H9 (cell line): ENCODE results near the gene ACSL4. TPM values are rescaled to one million over a fixed set of nuclear protein-coding genes. Genes with fewer than 3 reads are reported as not detected.
A peak's percentile ranks its signal among the peaks of the same experiment; 100 is the strongest.

Experiments used
- DNase-seq: peaks from one replicate; pipeline ENCODE4 v3.0.0-alpha.2; 2017
- H2AFZ ChIP-seq: one replicate; pipeline ENCODE4 v1.6.1; 2013; ENCODE audit warnings: mild to moderate bottlenecking, low read length, control low read depth, moderate library complexity
- H2AK5ac ChIP-seq: 2 replicates; pipeline ENCODE4 v1.6.1; 2013; ENCODE audit warnings: low read length, control low read depth, mixed read lengths; ENCODE audit not compliant: insufficient read length
- H2BK120ac ChIP-seq: one replicate; pipeline ENCODE4 v1.6.1; 2013; ENCODE audit warnings: low read depth, mild to moderate bottlenecking, low read length, control low read depth, inconsistent platforms; ENCODE audit not compliant: poor library complexity, severe bottlenecking
- H2BK12ac ChIP-seq: 2 replicates; pipeline ENCODE4 v1.6.1; 2013; ENCODE audit warnings: low read length, control low read depth, mixed read lengths, low read depth; ENCODE audit not compliant: insufficient read length
- H2BK15ac ChIP-seq: 2 replicates; pipeline ENCODE4 v1.6.1; 2013; ENCODE audit warnings: low read depth, low read length, control low read depth
- H2BK20ac ChIP-seq: one replicate; pipeline ENCODE4 v1.6.1; 2013; ENCODE audit warnings: low read depth, mild to moderate bottlenecking, low read length, control low read depth, inconsistent platforms; ENCODE audit not compliant: poor library complexity, severe bottlenecking
- H2BK5ac ChIP-seq: 2 replicates; pipeline ENCODE4 v1.6.1; 2013; ENCODE audit warnings: low read length, control low read depth, mixed read lengths; ENCODE audit not compliant: insufficient read length
- H3K14ac ChIP-seq: 2 replicates; pipeline ENCODE4 v1.6.1; 2013; ENCODE audit warnings: low read length, control low read depth; ENCODE audit not compliant: insufficient read depth
- H3K18ac ChIP-seq: 2 replicates; pipeline ENCODE4 v1.6.1; 2013; ENCODE audit warnings: low read depth, mild to moderate bottlenecking, mixed read lengths, low read length, control low read depth; ENCODE audit not compliant: insufficient read length
- H3K23ac ChIP-seq: 2 replicates; pipeline ENCODE4 v1.6.1; 2013; ENCODE audit warnings: low read length, control low read depth, mixed read lengths, low read depth; ENCODE audit not compliant: insufficient read length
- H3K23me2 ChIP-seq: 2 replicates; pipeline ENCODE4 v1.6.1; 2013; ENCODE audit warnings: low read depth, mild to moderate bottlenecking, mixed read lengths, low read length, control low read depth; ENCODE audit not compliant: insufficient read length, poor library complexity, severe bottlenecking
- H3K27ac ChIP-seq: 2 replicates; pipeline ENCODE4 v1.5.1; 2013; ENCODE audit warnings: low read length, control low read depth, mixed read lengths, low read depth; ENCODE audit not compliant: insufficient read length
- H3K27me3 ChIP-seq: 2 replicates; pipeline ENCODE4 v1.6.1; 2013; ENCODE audit warnings: low read length, control low read depth, inconsistent platforms; ENCODE audit not compliant: insufficient read depth
- H3K4ac ChIP-seq: 2 replicates; pipeline ENCODE4 v1.6.1; 2013; ENCODE audit warnings: low read depth, mild to moderate bottlenecking, control low read depth, inconsistent platforms, low read length, moderate library complexity
- H3K4me1 ChIP-seq: 2 replicates; pipeline ENCODE4 v1.6.1; 2013; ENCODE audit warnings: low read length, control low read depth, inconsistent platforms; ENCODE audit not compliant: insufficient read depth
- H3K4me2 ChIP-seq: 2 replicates; pipeline ENCODE4 v1.6.1; 2013; ENCODE audit warnings: low read length, control low read depth, mixed read lengths; ENCODE audit not compliant: insufficient read length, insufficient read depth
- H3K56ac ChIP-seq: 2 replicates; pipeline ENCODE4 v1.6.1; 2013; ENCODE audit warnings: low read depth, mild to moderate bottlenecking, mixed read lengths, low read length, control low read depth; ENCODE audit not compliant: insufficient read length
- H3K79me1 ChIP-seq: 2 replicates; pipeline ENCODE4 v1.6.1; 2013; ENCODE audit warnings: low read depth, mild to moderate bottlenecking, moderate library complexity, low read length, control low read depth, inconsistent platforms; ENCODE audit not compliant: insufficient read depth, poor library complexity, severe bottlenecking
- H3K79me2 ChIP-seq: 2 replicates; pipeline ENCODE4 v1.6.1; 2013; ENCODE audit warnings: low read length, control low read depth, inconsistent platforms; ENCODE audit not compliant: insufficient read depth
- H3K9ac ChIP-seq: 2 replicates; pipeline ENCODE4 v1.6.1; 2013; ENCODE audit warnings: low read length, control low read depth, mixed read lengths; ENCODE audit not compliant: insufficient read length; ENCODE audit errors: extremely low read depth
- H3K9me3 ChIP-seq: one replicate; pipeline ENCODE4 v1.6.1; 2013; ENCODE audit warnings: low read depth, low read length, inconsistent platforms; ENCODE audit not compliant: control insufficient read depth
- H3T11ph ChIP-seq: one replicate; pipeline ENCODE4 v1.6.1; 2013; ENCODE audit warnings: mild to moderate bottlenecking, low read length, control low read depth, inconsistent platforms
- H4K20me1 ChIP-seq: one replicate; pipeline ENCODE4 v1.6.1; 2013; ENCODE audit not compliant: control insufficient read depth, insufficient read length, insufficient read depth
- H4K5ac ChIP-seq: 2 replicates; pipeline ENCODE4 v1.6.1; 2013; ENCODE audit warnings: low read depth, mild to moderate bottlenecking, mixed read lengths, low read length, control low read depth; ENCODE audit not compliant: insufficient read length
- H4K8ac ChIP-seq: replicated peaks from 2 replicates; pipeline ENCODE4 v1.6.1; 2013; ENCODE audit warnings: low read length, control low read depth, mixed read lengths, low read depth; ENCODE audit not compliant: insufficient read length
- H4K91ac ChIP-seq: 2 replicates; pipeline ENCODE4 v1.6.1; 2013; ENCODE audit warnings: low read depth, mild to moderate bottlenecking, moderate library complexity, mixed read lengths, low read length, control low read depth; ENCODE audit not compliant: insufficient read length
- H3K27ac Mint-ChIP-seq, 3 experiments: 2 replicates in 2 of 3; 3 replicates in 1 of 3; pipeline ENCODE4 v1.8.0; 2020 to 2021; ENCODE audit warnings: mixed read lengths in 3 of 3, mild to moderate bottlenecking in 1 of 3, moderate library complexity in 1 of 3
- H3K27me3 Mint-ChIP-seq: 2 replicates; pipeline ENCODE4 v1.8.0; 2021; ENCODE audit warnings: low read depth, mild to moderate bottlenecking, moderate library complexity, mixed read lengths
- H3K36me3 Mint-ChIP-seq, 3 experiments: 2 replicates in 2 of 3; 3 replicates in 1 of 3; pipeline ENCODE4 v1.8.0; 2020 to 2021; ENCODE audit warnings: low read depth in 3 of 3, mixed read lengths in 3 of 3; ENCODE audit not compliant: insufficient read depth in 1 of 3
- H3K4me1 Mint-ChIP-seq, 2 experiments: 2 replicates each; pipeline ENCODE4 v1.8.0; 2020; ENCODE audit warnings: mixed read lengths in 2 of 2
- H3K4me3 Mint-ChIP-seq, 2 experiments: 2 replicates in 1 of 2; 3 replicates in 1 of 2; pipeline ENCODE4 v1.8.0; 2020 to 2021; ENCODE audit warnings: mild to moderate bottlenecking in 2 of 2, mixed read lengths in 2 of 2, moderate library complexity in 1 of 2
- H3K9me3 Mint-ChIP-seq, 2 experiments: 2 replicates in 1 of 2; 3 replicates in 1 of 2; pipeline ENCODE4 v1.8.0; 2020; ENCODE audit warnings: mild to moderate bottlenecking in 2 of 2, mixed read lengths in 2 of 2, moderate library complexity in 1 of 2
- WGBS: extraction: QIAGEN DNeasy Blood & Tissue Kit; methylation state at CpG from one replicate; pipeline ENCODE4 v1.1.7; 2013; ENCODE audit warnings: missing lambda C conversion rate, low lambda C conversion rate, mixed read lengths; ENCODE audit not compliant: insufficient read length; ENCODE audit errors: extremely low coverage; 5-methylcytosine and 5-hydroxymethylcytosine counted together
- total RNA-seq: library from RNA; stranded (reverse); gene quantifications from 2 replicates; pipeline ENCODE4 v1.2.1, GENCODE V29; 2021
- TF ChIP-seq, protein P1 (sequence below): fragments of 200-600 bp; sonication (generic); conservative IDR thresholded peaks from 3 replicates; pipeline ENCODE4 v1.8.0; 2021; ENCODE audit warnings: antibody characterized with exemption, mild to moderate bottlenecking

ACSL4 gene
- total RNA-seq, 1 experiment from 2014 or later, result 41.6 TPM

DNA sequence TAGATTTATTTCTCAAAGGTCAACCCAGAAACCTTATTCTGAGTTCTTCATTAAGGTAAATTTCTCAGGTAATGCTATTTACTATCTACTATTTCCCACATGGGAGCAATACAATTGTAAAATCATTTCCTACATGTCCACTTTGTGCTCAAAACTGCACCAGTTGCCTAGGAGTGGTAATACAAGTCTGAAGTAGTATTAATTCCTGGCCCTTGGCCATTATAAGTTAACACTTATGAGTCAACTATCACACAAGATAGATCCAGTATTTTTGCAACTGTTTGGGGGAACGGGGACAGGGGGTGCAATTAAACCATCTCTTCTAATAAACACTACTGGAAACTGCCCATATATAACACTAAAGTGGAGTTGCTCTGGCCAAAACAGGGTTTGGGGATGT lies 48.9 kb downstream of the ACSL4 start:
- Histone ChIP-seq H4K5ac (no peak overlapping the region), H2BK120ac (no peak overlapping the region), H3K4ac (no peak overlapping the region), H3K27me3 (no peaks in the 10 kb centered on the region), H3K56ac (no peak overlapping the region), H3K23ac (no peak overlapping the region), H3K4me2 (no peak overlapping the region), H4K91ac (no peak overlapping the region), H3K4me1 (no peaks in the 10 kb centered on the region), H2BK12ac (no peak overlapping the region), H2AFZ (no peak overlapping the region), H3K9ac (no peak overlapping the region), H2BK5ac (no peak overlapping the region), H4K20me1 (no peaks in the 10 kb centered on the region), H2AK5ac (no peak overlapping the region), H3K14ac (no peak overlapping the region), H2BK20ac (no peak overlapping the region), H2BK15ac (no peak overlapping the region), H3K23me2 (no peaks in the 10 kb centered on the region), H3K9me3 (no peaks in the 10 kb centered on the region), H4K8ac (no peak overlapping the region), H3T11ph (no peak overlapping the region), H3K18ac (no peak overlapping the region), H3K79me2 (no peaks in the 10 kb centered on the region; the same call in 1 of the 2 replicates), H3K27ac (no peak overlapping the region), H3K79me1 (no peaks in the 10 kb centered on the region)
- Mint-ChIP-seq H3K4me3 (no peak overlapping the region), H3K27me3 (no peaks in the 10 kb centered on the region), H3K36me3 (peaks cover 0 to 7% (median 3%) of the 10 kb centered on the region in 3 experiments; a peak in 3 of 7 replicates), H3K27ac (peak overlapping the region in 1 of 3 experiments; percentile 45; a peak in 1 of 7 replicates), H3K9me3 (no peaks in the 10 kb centered on the region), H3K4me1 (no peaks in the 10 kb centered on the region)
- TF ChIP-seq, protein P1, sequence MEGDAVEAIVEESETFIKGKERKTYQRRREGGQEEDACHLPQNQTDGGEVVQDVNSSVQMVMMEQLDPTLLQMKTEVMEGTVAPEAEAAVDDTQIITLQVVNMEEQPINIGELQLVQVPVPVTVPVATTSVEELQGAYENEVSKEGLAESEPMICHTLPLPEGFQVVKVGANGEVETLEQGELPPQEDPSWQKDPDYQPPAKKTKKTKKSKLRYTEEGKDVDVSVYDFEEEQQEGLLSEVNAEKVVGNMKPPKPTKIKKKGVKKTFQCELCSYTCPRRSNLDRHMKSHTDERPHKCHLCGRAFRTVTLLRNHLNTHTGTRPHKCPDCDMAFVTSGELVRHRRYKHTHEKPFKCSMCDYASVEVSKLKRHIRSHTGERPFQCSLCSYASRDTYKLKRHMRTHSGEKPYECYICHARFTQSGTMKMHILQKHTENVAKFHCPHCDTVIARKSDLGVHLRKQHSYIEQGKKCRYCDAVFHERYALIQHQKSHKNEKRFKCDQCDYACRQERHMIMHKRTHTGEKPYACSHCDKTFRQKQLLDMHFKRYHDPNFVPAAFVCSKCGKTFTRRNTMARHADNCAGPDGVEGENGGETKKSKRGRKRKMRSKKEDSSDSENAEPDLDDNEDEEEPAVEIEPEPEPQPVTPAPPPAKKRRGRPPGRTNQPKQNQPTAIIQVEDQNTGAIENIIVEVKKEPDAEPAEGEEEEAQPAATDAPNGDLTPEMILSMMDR, result no peak
- no peak for DNase-seq
- WGBS, result no CpG with 5 or more reads among the region's 1 CpG
